Effector CD4-positive, alpha-beta T cell (primary cell): ENCODE results near the gene BSG.
"Not testable (repeated sequence)": the region's sequence is repeated elsewhere in the genome, so short reads cannot be mapped to it uniquely, and the experiment has no call there.

Experiments used
- DNase-seq: peaks from one replicate; pipeline ENCODE4 v3.0.0-alpha.2; 2020

The BSG gene

DNA sequence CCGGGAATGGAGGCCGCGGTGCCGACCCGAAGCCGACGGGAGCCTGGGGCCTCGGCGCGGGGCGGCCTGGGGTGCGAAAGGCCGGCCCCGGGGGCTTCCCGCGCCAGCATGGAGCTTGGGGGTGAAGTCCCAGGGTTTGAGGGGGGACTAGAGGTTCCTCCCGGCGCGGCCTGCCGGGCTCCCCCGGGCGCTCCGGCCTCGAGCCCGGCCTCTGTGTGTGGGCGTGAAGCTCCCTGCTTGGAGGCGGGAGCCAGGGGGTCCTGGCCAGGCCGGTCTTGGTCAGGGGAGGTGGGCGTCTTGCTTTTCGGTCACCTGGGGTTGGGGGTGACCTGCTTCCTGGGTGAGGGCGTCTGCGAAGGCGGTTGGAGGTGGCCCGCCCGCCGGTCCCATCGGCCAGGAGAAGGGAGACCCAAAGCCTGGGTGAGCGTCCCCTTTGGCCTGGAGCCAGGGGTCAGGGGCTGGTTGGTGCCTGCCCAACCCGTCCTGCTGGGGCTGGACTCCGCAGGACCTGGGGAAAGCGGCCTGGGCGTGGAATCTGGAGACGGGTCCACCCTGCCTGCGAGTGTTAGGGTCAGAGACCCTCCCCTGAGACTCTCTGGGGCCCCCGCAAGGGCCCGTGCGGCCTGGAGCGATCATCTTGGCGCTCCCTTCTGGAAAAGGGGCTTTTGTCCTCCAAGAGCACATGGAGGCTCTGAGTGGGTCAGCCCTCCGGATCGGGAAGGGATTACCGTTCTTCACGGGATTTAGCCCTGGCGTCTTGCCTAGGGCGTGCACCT lies 535 bp downstream of the BSG start:
- no peak for DNase-seq

DNA sequence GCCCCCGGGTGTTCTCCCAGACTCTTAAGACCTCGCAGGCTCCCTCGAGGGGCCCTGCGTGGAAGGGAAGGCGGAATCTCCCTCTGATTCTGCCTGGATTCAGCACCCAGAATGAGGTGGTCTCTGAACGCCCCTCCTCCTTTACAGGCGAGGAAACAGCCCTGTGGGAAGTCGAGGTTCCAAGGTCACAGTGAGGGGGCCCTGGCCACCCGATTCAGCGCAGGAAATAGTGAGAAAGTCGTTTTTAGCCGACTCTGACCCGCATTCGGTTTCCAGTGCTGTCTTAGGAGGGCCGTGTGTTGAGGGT lies 1.1 kb downstream of the BSG start:
- DNase-seq, result no peak

DNA sequence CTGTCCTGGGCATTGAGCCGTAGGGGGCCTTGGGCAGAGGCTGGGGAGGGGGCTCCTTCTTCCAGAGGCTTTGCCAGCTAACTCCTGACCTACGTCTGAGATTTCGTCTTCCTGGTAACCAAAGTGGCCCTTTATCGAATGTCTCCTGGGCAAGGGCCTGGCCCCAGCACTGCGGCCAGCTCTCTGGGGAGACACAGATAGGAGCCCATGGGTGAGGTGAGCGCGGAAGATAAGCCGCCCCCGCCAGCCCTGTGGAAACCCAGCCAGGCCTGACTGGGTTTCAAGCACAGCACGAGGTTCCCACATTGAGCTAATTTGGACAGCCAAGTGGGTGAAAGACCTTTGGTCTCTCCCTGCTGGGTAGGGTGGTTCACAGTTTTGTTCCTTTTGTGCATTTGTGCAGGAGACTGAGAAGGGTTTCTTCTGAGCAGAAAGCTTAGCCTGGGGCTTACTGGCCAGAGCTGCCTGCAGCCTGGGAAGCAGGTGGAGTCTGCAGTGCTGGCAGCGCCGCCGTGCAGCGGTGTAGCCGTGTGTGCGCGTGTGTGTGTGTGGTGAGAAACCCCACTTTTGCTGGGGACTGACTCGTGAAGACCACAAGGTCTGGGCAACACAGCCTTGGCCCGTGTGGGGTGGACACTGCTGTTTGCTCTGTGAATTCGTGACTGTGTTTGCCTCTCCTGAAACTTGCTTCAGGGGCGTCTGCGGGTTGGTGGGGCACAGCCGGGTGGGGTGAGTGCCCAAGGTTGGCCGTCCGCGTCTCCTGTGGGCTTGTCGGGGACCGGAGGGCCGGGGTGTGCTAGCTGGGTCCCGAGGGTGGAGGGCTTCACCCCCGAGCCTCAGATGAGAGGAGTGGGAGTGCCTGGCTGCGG lies 2.5 kb downstream of the BSG start:
- no peak for DNase-seq

DNA sequence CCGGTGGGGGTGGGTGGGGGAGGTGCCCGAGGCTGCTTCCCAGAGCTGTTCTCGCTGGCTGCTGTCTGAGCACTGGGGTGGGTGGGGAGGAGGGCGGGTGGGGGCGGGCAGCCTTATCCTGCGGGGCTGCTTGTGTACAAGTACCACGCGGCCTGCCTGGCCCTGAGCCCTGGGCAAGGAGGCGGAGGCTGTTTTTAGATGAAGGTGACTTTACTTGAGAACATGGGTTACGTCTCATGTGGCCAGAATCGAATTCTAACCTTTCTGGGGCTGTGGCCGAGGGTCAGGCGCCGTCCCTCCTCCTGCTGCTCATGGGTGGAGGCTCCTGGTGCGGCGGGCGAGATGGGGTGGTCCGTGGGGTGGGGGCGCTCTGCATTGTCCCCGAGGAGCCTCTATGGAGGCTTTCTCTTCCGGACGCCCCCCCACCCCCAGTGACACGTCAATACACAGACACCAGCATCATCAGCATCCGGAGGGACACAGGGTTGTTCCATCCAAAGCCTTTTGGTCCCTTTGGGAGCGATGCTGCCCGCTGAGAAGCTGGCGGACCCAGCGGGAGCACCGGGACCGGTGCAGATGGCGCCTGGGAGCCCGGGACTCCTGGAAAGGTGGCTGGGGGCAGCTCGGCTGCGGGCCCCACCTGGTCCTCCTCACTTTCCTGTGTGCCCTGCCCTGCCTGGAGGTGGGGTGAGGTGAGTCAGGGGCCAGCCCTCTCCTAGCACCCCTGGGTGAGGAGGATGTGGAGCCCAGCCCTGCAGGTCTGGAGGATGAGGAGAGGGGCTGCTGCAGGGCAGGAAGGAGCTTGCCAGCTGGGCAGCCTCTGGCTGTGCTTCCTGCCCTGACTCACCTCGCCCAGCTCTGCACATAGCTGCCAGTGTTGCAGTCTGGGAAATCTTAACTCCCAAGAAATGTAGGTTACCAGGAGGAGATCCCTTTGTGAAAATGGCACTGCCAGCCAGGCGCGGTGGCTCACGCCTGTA lies 3.4 kb downstream of the BSG start:
- no peak for DNase-seq

DNA sequence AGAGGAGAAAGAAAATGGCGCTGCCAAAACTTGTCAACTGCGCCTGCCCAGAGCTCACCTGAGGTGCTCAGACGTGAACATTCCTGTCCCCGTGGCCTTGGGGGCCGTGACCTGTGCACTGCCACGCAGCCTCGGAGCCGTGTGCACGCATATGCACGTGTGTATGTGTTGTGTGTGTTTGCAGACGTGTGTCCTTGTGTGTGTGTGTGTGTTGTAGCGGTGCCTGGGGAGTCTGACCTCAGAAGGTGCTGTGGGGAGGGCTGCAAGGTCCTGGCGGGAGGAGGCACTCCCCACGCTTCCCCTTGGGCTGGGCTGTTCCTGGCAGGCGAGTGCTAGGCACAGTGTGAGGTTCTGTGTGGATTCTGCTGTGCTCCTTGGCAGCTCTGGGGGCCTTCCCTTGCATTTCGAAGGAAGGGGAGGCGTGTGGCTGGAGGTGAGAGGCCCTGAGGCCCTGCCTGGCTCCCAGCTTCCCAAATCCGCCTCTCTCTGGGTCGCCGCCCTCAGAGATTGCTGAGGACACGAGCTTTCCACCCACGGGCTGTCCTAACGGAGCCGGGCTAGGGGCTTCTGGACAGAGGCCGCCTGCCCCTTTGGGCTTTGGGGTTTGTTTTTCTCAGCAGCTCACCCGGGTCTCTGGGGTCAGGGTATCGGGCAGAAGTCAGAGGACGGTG lies 4.5 kb downstream of the BSG start:
- no peak for DNase-seq

DNA sequence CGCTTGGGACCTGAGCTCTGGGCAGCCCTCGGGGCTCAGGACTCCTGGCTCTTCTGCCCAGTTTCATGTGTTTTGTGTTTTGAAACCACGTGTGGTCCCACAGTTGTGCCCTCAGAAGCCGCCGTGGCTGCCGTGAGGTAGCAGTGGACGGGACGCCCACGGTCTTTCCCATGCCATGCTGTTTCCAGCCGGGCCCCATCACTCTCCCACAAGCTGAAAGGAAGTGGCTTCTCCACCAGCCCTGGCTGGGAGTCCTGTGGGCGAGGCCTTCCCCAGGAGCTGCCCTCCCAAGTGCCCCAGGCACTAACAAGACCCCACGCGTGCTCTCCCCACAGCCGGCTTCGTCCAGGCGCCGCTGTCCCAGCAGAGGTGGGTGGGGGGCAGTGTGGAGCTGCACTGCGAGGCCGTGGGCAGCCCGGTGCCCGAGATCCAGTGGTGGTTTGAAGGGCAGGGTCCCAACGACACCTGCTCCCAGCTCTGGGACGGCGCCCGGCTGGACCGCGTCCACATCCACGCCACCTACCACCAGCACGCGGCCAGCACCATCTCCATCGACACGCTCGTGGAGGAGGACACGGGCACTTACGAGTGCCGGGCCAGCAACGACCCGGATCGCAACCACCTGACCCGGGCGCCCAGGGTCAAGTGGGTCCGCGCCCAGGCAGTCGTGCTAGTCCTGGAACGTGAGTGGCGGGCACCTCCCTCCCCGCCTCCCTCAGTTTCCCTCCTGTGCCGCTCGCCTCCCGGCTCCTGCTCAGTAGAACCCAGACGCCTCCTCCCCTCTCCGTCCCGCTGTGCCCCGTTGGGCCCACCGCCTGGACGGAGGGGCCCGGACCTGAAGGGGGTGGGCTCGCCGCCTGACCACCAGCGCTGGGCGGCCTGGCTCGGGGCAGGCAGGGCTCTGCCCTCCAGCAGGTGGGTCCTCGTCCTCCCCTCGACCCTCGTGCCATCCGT lies 5.3 kb downstream of the BSG start:
- DNase-seq, result no peak

DNA sequence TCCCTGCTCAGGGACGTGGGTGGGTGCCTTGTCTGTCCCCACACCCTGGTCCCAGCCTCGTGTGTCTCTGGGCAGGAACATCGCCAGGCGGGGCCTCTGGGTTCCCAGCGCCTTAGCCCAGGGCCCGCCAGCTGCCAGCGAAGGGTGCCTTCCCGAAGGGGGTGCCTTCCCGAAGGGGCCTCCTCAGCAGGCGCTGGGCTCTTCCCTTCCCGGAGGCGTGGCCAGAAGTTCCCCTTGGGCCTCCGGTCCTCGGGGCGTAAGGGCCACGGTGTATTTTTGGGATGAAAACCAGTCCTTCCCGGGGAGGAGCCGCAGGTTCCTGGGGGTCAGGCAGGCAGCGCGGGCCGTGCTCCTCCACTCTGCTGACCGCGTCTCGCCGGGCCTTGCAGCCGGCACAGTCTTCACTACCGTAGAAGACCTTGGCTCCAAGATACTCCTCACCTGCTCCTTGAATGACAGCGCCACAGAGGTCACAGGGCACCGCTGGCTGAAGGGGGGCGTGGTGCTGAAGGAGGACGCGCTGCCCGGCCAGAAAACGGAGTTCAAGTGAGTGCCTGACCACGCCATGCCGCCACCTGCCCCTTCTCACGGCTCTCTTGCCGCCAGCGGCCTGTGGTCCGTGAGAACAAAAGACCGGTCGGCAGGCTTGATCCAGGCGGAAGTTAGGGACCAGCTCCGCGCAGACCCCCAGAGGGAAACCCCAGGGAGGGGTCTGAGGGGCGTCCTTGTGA lies 6.9 kb downstream of the BSG start:
- DNase-seq, result no peak

DNA sequence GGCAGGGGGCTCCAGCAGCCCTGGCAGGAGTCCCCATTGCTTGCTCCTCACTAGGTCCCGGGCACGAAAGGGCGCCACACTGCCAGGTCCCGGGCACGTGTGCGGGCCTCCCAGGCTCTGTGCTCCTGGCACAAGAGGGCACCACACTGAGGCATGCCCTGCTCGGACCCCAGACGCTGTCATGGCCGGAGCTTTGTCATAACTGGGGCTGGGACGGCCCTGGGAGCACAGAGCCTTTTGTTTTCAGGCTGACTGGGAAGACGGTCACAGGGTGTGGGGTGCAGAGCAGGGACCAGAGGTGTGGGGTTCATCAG lies 7.4 kb downstream of the BSG start:
- no peak for DNase-seq

DNA sequence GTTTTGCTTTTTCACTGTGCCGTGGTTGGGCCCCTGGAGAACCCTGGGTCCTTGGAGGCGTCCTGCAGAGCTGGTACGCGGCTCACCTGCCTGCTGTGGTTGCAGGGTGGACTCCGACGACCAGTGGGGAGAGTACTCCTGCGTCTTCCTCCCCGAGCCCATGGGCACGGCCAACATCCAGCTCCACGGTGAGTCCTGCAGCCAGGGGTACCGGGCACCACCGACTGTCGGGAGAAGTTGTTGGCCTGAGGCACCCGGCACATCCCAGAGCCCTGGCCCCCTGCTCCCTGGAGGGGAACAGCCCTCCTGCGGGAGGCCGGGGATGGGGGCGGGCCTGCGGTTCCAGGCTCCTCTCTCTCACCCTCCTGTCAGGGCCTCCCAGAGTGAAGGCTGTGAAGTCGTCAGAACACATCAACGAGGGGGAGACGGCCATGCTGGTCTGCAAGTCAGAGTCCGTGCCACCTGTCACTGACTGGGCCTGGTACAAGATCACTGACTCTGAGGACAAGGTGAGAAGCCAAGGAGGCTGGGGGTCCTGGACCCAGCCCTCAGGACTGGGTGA lies 8.0 kb downstream of the BSG start:
- DNase-seq, result no peak

DNA sequence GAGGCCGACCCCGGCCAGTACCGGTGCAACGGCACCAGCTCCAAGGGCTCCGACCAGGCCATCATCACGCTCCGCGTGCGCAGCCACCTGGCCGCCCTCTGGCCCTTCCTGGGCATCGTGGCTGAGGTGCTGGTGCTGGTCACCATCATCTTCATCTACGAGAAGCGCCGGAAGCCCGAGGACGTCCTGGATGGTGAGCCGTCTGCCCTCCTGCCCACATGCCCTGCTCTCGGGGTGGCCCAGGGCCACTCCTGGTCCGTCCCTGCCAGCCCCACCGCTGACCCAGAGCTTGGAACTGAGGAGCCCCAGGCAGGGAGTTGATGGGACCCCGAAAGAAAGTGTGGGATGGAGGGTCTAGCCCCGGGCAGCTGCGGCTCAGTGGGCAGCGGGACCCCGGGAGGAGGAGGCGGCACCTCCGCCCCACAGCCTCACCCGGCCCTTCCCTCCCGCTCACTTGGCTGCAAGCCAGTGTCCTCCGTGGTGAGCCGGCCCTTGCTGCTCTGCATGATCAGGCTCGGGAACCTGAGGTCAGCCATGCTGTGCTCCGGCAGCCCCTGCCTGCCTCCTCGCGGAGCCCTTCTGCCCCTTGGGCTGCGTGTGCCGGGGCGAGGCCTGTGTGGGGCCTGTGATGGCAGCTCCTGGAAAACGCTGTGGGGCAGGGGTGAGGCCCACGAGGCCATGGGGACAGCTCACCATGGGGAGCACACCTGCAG lies 9.2 kb downstream of the BSG start:
- no peak for DNase-seq

DNA sequence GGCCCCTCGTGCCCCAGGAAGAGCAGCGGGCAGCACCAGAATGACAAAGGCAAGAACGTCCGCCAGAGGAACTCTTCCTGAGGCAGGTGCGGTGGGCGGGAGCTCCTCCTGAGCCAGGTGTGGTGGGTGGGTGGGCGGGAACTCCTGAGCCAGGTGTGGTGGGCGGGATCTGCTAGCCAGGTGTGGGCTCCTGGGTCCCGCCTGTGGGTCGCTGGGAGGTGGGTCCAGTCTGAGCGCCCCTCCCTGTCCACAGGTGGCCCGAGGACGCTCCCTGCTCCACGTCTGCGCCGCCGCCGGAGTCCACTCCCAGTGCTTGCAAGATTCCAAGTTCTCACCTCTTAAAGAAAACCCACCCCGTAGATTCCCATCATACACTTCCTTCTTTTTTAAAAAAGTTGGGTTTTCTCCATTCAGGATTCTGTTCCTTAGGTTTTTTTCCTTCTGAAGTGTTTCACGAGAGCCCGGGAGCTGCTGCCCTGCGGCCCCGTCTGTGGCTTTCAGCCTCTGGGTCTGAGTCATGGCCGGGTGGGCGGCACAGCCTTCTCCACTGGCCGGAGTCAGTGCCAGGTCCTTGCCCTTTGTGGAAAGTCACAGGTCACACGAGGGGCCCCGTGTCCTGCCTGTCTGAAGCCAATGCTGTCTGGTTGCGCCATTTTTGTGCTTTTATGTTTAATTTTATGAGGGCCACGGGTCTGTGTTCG lies 10.3 kb downstream of the BSG start:
- no peak for DNase-seq

DNA sequence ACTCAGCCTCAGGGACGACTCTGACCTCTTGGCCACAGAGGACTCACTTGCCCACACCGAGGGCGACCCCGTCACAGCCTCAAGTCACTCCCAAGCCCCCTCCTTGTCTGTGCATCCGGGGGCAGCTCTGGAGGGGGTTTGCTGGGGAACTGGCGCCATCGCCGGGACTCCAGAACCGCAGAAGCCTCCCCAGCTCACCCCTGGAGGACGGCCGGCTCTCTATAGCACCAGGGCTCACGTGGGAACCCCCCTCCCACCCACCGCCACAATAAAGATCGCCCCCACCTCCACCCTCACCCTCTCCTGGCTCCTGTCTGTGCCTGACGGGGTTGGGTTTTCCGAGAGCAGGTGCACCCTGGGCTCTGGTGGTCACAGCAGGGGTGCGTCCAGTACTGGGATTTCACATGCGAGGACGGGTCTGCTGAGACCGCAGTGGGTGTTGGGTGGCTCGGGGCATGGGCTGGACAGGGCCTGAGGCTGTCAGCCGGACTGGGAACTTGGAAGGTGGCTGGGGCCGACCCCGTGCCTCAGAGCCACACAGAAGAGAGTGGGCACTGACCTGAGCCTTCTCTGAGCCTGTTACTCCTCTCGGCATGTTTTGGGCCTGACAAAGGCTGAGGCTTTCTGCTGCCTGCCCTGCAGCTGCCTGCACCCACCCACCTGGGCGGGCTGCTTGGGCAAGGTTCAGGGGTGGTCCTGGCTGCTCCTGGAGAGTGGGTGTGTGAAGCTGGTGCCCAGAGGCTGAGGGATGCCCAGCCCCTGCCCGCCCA lies 11.0 kb downstream of the BSG start:
- DNase-seq, result no peak

DNA sequence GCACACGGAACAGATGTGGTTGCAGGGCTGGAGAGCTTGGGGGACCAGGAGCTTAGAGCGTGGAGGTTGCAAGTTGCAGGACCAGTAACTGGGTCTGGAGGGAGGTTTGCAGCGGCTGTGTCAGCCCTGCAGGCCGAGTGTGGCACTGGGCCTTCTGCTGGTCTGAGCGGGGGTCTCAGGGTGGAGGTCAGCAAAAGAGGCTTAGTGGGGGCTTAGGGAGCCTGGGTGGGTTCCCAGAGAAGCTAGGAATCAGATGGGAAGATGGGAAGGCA lies 11.5 kb downstream of the BSG start:
- no peak for DNase-seq

DNA sequence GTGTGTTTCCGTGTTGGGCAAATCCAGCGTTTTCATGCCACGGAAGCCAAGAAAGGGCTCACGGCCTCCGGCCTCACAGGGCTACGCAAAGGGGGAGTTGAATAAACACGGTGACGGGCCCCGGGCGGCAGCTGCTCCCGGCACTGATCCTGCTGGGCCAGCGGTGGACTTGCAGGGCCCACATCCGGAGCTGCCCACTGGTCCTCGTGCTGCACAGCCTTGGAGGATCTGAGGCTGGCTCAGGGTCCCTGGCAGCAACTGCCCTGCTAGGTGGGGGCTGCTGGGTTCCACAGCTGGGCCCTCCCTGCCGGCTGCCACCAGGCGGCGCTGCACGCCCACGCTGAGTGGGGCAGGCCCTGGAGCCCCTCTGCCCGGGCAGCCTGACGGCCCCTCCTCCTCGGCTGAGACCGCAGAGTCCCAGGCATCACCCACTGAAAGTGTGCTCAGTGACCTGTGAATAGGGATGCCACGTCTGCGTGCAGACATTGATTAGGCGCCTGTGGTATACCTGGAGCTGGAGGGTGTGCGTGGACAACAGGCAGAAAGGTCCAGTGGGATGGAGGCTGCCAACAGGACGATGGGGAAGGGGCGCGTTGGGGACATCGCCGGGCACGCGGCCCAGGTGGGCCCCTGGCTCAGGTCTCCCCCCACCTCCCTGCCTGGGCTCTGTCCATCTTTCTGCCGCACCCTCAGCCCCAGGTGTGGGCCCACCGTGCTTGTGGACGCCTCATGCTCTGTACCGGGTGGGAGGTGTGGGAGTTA lies 12.0 kb downstream of the BSG start:
- peak; percentile 61 for DNase-seq

DNA sequence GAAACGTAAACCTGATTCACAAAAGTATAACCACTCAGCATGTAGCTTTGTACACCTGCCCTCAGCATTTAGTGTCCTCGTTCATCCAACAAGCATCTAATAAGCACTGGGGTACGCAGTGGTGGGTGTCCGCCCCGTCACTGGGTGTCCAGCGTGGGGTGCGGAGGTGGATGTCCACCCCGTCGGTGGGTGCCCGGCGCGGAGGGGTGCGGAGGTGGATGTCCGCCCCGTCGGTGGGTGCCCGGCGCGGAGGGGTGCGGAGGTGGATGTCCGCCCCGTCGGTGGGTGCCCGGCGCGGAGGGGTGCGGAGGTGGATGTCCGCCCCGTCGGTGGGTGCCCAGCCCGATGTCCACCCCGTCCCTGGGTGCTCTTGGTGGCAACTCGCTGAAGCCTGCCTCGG lies 12.8 kb downstream of the BSG start:
- not testable (repeated sequence) for DNase-seq

DNA sequence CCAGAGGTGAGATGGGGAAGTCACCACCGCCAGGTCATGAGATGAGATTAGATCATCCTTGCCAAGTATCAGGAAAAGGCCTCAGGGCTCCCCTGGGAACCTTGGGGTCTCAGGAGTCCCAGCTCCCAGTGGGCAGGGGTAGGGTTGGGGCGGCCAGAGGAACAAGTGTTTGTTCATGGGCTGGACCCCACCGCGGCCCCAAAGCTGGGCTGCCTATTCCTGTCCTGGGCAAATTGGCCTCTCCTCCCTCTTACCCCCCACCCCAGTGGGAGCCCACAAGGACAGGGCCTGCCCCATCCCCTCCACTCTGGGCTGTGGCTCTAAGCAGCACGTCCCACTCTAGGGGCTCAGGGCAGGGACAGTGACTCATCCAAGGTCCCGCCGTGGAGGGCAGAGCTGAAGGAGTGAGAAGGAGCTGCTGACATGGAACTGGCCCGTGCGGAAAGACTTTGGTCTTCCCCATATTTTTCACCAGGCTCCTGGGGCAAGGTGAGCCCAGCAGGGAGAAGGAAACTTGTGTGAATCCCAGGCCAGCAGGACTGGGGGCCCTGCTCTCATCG lies 13.2 kb downstream of the BSG start:
- DNase-seq, result no peak

DNA sequence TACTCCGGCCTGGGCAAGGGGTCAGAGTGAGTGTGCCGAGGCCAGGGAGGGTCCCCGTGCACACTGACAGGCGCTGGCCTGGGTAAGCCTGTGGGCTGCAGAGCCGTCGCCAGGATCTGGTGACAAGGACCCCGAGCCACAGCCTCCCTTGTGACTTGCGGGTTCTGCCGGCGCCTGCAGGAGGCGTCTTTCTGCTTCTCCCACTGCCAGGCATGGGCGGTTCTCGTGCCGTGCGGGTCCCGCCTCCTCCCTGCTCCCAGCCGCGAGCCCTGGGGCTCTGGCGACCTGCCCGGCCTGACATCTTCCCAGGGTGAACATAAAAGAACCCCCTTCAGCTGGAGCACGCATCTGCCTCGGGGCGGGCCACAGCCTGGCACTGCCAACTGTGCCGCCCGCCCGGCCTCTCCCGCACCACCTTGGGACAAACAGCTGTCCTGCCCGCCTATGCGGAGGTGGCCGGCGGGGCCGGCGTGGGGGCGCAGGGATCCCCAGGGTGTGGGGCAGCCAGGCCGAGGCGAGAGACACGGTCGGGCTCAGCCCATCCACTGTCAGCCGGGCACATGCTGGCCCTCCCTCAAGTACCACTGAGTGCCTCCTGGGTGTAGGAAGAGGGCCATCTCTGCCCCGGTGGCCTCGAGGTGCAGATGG lies 15.8 kb downstream of the BSG start:
- peak; percentile 44 for DNase-seq
